ENCODE data around the gene RNF150.

Gene RNF150

GRCh38 chr4:140986045-140986444, 147.2 kb downstream of the RNF150 start:
- DNase-seq (ENCODE audit: low read depth in 2 of 3, low spot score in 2 of 3) = no peak

GRCh38 chr4:140982613-140983340, 150.5 kb downstream of the RNF150 start:
- DNase-seq (ENCODE audit: low read depth in 2 of 3, low spot score in 2 of 3) = no peak

GRCh38 chr4:140980426-140981200, 152.7 kb downstream of the RNF150 start:
- DNase-seq (ENCODE audit: low read depth in 2 of 3, low spot score in 2 of 3) = no peak

- DNase-seq (ENCODE audit: low read depth in 2 of 3, low spot score in 2 of 3) = no peak
Measured at GRCh38 chr4:140976768-140977167, 156.5 kb downstream of the RNF150 start.

- DNase-seq (ENCODE audit: low read depth in 2 of 3, low spot score in 2 of 3) = no peak
Measured at GRCh38 chr4:140971077-140971792, 162.0 kb downstream of the RNF150 start.

GRCh38 chr4:140969296-140969695, 164.0 kb downstream of the RNF150 start:
- DNase-seq (ENCODE audit: low read depth in 2 of 3, low spot score in 2 of 3) = no peak

GRCh38 chr4:140968371-140968770, 164.9 kb downstream of the RNF150 start:
- no peak for DNase-seq (ENCODE audit: low read depth in 2 of 3, low spot score in 2 of 3)

GRCh38 chr4:140963883-140964282, 169.4 kb downstream of the RNF150 start:
- DNase-seq (ENCODE audit: low read depth in 2 of 3, low spot score in 2 of 3) = no peak

- no peak for DNase-seq (ENCODE audit: low read depth in 2 of 3, low spot score in 2 of 3)
Measured at GRCh38 chr4:140955641-140956040, 177.6 kb downstream of the RNF150 start.

- DNase-seq (ENCODE audit: low read depth in 2 of 3, low spot score in 2 of 3) = no peak
Measured at GRCh38 chr4:140952717-140953116, 180.6 kb downstream of the RNF150 start.

GRCh38 chr4:140947506-140947905, 185.8 kb downstream of the RNF150 start:
- DNase-seq (ENCODE audit: low read depth in 2 of 3, low spot score in 2 of 3) = no peak

- DNase-seq (ENCODE audit: low read depth in 2 of 3, low spot score in 2 of 3) = no peak
Measured at GRCh38 chr4:140945106-140945505, 188.2 kb downstream of the RNF150 start.

- no peak for DNase-seq (ENCODE audit: low read depth in 2 of 3, low spot score in 2 of 3)
Measured at GRCh38 chr4:140944572-140944971, 188.7 kb downstream of the RNF150 start.

- no peak for DNase-seq (ENCODE audit: low read depth in 2 of 3, low spot score in 2 of 3)
Measured at GRCh38 chr4:140944199-140944515, 189.1 kb downstream of the RNF150 start.

GRCh38 chr4:140943486-140944198, 189.6 kb downstream of the RNF150 start:
- DNase-seq (ENCODE audit: low read depth in 2 of 3, low spot score in 2 of 3) = no peak

- no peak for DNase-seq (ENCODE audit: low read depth in 2 of 3, low spot score in 2 of 3)
Measured at GRCh38 chr4:140940589-140940988, 192.7 kb downstream of the RNF150 start.

- DNase-seq (ENCODE audit: low read depth in 2 of 3, low spot score in 2 of 3) = no peak
Measured at GRCh38 chr4:140937866-140938265, 195.4 kb downstream of the RNF150 start.

GRCh38 chr4:140935254-140935653, 198.0 kb downstream of the RNF150 start:
- no peak for DNase-seq (ENCODE audit: low read depth in 2 of 3, low spot score in 2 of 3)

GRCh38 chr4:140932501-140933045, 200.7 kb downstream of the RNF150 start:
- no peak for DNase-seq (ENCODE audit: low read depth in 2 of 3, low spot score in 2 of 3)

GRCh38 chr4:140931911-140932310, 201.4 kb downstream of the RNF150 start:
- DNase-seq (ENCODE audit: low read depth in 2 of 3, low spot score in 2 of 3) = no peak

GRCh38 chr4:140930557-140930956, 202.7 kb downstream of the RNF150 start:
- DNase-seq (ENCODE audit: low read depth in 2 of 3, low spot score in 2 of 3) = no peak

Data from activated CD8-positive, alpha-beta memory T cell treated with anti-CD3 and anti-CD28 coated beads for 48 hours (primary cell).